ENCODE measurements around the gene EMC8.
"Not testable (repeated sequence)": the region's sequence is repeated elsewhere in the genome, so short reads cannot be mapped to it uniquely, and the experiment has no call there.

EMC8 gene

DNA sequence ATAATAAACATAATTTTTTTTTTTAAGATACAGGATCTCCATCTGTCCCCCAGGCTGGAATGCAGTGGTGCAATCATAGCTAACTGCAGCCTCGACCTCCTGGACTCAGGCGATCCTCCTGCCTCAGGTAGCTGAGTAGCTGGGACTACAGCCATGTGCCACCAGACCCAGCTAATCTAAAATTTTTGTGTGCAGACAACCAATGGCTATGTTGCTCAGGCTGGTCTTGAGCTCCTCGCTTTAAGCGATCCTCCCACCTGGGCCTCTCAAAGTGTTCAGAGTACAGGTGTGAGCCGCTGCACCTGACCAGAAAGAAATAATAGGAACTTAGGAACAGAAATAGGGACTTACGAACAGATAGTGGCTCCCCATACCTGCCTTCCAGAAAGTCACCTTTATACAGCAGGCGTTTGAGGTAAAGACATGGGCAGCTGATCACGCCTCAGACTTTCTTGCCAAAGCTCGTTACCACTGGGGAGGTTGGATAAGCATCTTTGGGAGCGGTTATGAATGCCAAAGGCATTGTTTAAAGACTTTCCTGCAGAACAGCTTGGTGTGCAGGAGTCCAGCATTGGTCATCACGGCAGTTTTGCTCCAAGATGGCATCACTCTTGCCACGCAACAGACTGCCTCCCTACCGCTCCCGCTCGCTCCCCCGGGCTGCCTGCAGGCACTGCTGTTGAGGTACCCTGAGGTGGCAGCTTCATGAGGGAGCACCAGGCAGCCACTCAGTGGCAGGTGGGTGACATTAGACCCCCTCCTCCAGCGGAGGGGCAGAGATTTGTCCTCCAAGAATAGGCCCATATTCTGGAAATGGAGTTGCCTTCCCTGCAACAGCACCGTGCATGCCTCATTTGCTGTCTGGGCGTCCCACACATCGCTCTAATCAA is 13.7 kb upstream of the EMC8 start:
- no peak for DNase-seq (ENCODE audit: low spot score)

GRCh38 chr16:85812031-85812807 is 12.9 kb upstream of the EMC8 start:
- no peak for DNase-seq (ENCODE audit: low spot score)

DNA sequence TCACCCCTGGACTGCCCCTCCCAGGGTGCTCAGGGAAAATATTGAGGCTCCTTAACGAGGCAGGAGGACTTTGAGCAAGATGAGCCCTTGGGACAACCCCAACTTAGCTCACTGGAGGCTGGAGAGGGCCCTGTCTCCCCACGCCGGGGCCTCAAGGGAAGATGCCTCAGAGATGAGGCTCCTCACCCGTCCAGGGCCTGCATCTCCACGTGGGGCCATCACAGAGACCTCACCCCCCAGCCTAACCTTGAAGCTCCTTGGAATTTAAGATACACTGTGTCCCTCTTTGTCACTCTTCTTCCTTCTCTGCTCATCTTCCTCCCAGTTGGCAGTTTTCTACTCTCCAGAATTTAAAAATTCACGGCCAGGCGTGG is 11.4 kb upstream of the EMC8 start:
- DNase-seq (ENCODE audit: low spot score): no peak

DNA sequence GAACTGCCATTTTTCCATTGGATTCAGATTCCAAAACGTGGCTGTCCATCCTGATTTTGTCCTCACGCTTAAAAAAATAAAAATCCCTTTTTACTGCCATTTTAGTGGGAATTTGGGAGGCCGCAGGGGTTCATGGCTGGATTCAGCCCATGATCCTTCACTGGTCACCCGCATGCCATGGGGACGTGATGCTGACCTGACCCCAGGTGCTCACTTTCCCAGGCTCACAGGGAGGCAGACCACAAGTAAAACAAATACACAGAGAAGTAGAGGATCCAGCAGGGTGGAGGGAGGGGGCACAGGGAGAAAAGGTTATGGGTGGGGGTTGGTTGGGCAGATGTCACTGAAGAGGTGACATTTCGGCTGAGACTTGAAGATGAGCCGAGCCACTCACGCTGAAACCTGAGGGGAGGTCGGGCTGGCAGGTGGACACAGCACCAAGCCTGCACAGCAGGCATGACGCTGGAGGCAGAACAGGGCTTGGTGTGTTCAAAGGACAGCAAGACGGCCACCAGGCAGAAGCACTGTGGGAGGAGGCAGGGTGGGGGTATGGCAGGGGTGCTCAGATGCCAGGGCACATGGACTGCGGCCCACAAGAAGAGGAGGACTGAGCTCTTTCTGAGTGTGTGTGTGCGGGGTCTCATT is 10.9 kb upstream of the EMC8 start:
- DNase-seq (ENCODE audit: low spot score): no peak

DNA sequence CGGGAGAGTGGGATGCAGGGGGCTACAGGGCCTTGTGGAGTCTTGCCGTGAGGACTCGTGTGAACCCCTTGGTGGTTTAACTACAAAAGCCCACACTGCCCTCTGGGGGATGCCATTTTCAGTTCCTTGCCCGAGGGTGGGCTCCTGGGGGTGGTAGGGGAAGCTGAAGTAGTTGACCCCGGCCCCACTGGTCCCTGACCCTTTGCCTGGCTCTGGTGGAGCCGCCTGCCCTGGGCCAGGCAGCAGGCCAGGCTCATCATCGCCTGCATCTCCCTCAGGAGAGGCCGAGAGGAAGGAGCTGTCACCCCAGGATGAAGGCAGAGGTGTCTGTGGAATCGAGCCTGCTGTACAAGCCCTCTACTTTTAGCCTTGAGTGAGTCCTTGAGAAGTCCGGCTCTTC is 10.3 kb upstream of the EMC8 start:
- no peak for DNase-seq (ENCODE audit: low spot score)

GRCh38 chr16:85808926-85809325 is 9.6 kb upstream of the EMC8 start:
- DNase-seq (ENCODE audit: low spot score): no peak

- not testable (repeated sequence) for DNase-seq (ENCODE audit: low spot score)
Observed at GRCh38 chr16:85808104-85808503, 8.8 kb upstream of the EMC8 start.

- DNase-seq (ENCODE audit: low spot score): not testable (repeated sequence)
Observed at GRCh38 chr16:85807340-85807739, 8.0 kb upstream of the EMC8 start.

DNA sequence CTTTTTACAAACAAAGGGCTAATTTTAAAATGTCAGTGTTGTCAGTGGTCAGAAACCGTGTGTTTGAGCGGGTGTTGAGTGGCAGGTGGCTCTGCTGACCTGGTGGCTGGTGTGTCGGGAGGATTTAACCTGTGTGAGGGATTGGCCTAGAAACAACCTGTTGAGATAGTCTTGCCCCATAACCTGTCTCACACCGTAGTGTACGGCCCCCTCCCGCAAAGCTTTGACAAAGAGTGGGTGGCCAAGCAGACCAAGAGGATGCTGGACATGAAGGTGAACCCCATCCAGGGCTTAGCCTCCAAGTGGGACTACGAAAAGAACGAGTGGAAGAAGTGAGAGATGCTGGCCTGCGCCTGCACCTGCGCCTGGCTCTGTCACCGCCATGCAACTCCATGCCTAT is 7.2 kb upstream of the EMC8 start:
- no peak for DNase-seq (ENCODE audit: low spot score)

- no peak for DNase-seq (ENCODE audit: low spot score)
Observed at GRCh38 chr16:85805442-85806045, 6.2 kb upstream of the EMC8 start.

DNA sequence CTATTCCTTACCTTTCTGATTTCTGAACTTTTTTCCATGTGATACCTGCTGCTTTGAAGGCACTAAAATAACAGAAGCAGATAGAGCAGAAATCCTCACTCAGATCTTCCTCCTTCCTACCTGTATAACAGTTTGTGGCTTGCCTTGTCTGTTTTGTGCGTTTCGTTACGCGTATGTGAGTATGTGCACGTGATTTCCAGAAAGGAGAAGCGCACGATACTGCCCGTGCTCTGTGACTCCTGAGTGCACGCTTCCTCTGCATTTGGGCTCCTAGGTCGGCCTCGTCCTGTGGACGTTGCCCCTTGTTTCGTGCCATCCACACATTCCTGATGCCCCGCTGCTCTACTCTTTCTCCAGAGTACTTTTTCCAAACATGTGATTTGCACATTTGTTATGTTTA is 4.2 kb upstream of the EMC8 start:
- no peak for DNase-seq (ENCODE audit: low spot score)

DNA sequence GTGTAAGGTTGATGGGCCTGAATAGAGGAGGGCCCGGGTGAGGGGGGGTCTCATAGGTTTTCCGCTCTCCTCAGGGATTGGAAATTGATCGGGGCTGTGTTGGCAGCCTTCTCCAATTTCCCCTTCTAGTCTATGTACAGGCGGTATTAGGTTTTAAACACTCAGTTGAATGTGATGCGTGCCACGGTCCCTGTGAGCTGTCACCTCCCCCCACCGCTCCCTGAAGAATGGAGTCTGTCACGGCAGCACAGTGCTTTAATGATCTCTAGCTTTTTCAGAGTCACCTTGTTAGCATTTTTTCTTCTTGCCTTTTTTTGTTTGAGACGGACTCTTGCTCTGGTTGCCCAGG is 951 bp upstream of the EMC8 start:
- no peak for DNase-seq (ENCODE audit: low spot score)

- DNase-seq (ENCODE audit: low spot score): no peak
Observed at GRCh38 chr16:85798901-85799496, 345 bp downstream of the EMC8 start.

DNA sequence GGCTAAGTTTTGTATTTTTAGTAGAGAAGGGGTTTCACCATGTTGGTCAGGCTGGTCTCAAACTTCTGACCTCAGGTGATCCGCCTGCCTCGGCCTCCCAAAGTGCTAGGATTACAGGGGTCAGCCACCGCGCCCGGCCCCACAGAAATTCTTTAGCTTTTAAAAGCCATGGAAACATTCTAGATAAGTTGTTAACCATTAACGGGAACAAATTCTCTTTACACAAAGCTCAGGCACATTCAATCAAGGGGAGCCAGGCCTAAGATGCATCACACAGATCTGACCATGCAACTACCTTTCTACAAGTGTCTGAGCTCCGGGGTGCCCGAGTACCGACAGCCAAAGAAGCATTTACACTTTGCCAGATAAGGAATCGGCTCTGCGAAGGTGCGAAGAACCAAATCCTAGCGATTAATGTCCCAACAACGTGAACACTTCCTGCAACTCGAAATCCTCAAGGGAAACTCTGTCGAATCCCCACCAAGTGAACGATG is 1.0 kb downstream of the EMC8 start:
- DNase-seq (ENCODE audit: low spot score): no peak

DNA sequence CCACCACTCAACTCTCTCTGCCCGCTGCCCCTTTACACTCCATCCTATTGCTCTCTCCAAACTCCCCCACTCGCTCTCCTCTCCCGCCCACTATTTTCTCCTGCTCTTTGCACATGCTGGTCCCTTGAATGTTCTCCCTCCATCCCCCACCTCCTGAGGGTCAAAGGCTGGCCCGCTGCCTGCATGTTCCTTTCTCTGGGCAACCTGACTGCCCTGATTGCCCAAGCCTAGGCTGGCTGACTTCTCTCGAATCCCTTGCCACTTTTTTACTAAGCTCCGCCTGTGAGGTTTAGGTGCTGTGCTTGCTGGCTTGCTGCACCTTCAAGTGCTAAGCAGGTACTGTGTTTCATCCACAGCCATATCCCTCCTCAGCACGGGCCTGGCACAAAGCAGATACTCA is 2.7 kb downstream of the EMC8 start:
- DNase-seq (ENCODE audit: low spot score): no peak

DNA sequence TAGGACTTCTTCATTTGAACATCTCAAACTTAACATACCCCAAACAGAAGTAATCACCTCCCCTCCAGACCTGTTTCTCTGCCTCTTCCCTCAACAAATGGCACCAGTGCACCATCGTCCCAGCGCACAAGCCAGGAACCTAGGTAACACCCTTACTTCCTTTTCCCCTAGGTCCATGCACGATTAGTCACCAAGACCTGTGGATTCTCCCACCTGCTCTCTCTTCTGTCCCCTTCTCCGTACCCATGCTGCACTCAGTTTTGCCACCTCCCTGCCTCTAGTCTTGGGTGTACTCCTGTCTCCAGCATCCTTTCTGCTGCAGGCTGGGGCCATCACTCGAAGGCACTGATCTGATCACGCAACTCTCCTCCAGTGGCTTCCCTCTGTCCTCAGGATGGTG is 3.2 kb downstream of the EMC8 start:
- no peak for DNase-seq (ENCODE audit: low spot score)

GRCh38 chr16:85794696-85795095 is 4.6 kb downstream of the EMC8 start:
- no peak for DNase-seq (ENCODE audit: low spot score)

DNA sequence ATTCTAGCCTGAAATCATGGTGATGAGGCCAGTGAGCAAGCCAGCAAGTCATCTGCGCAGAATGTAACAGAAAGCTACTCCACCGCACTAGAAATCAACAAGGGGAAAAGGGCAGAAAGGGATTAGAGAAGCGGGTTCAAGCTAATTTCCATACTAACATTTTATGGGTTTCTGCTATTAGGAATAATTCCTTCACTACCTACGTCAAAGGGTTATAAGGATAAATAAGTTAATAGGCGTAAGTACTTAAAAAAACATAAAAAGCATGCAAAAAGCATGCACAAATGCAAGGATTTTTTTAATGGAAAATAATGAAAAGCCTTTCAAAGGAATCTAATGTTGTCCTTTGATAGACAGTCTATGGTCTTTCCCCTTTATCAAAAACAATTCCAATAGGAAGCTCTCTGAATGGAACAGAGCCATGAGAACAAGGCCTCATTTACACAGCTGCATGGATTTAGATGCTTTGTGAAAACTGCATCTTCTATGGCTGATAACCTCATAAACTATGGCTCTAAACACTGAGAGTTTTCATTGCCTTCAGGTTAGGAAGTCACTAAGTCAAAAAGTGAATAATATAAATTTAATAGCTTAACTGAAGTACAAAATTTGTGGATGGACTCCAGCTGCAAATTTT is 5.6 kb downstream of the EMC8 start:
- DNase-seq (ENCODE audit: low spot score): no peak

DNA sequence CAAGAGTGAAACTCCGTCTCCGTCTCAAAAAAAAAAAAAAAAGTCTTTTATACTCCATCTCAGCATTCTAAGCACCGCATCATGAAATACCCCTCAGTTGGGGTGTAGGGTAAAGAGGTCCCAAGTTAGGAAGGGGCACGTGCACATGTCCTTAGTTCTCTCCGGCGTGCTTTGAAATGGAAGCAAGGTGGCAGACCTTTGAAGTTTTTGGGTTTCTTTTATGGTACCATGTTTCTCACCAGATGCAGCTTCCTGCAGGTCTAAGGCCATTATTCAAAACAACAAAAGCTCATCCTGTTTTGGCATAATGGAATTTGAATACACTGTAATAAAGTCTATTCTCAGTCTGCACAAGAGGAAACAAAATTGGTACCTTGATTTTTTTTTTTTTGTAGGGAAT is 9.6 kb downstream of the EMC8 start:
- DNase-seq (ENCODE audit: low spot score): no peak

GRCh38 chr16:85788819-85789218 is 10.5 kb downstream of the EMC8 start:
- no peak for DNase-seq (ENCODE audit: low spot score)

GRCh38 chr16:85785927-85786326 is 13.4 kb downstream of the EMC8 start:
- no peak for DNase-seq (ENCODE audit: low spot score)

DNA sequence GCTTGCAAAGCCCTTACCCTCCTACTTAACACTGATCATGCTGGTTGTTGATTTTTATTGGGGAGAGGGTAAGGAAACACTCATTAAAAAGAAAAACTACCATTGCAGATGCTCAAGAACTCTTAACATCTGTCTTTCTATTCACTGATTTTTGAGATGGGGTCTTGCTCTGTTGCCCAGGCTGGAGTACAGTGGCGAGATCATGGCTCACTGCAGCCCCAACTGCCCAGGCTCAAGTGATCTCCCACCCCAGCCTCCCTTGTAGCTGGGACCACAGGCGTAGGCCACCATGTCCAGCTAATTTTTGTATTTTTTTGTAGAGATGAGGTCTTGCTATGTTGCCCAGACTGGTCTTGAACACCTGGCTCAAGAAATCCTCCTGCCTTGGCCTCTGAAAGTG is 14.5 kb downstream of the EMC8 start:
- DNase-seq (ENCODE audit: low spot score): no peak
